GM19397 (cell line): ENCODE results near the gene LCAT.

Source experiments
- ATAC-seq: cut with Tn5 transposase; IDR thresholded peaks from one replicate; pipeline ENCODE4 v1.9.1; 2021; ENCODE audit warnings: mild to moderate bottlenecking, moderate library complexity; ENCODE audit not compliant: unreplicated experiment

LCAT gene

GRCh38 chr16:67969254-67970039, 25.5 kb upstream of the LCAT start:
- no peak for ATAC-seq

- peak; percentile 86 for ATAC-seq
These were observed 24.7 kb upstream of the LCAT start, which contains the start of gene SLC12A4 for GRCh38 chr16:67968400-67969253. TSS of gene SLC12A4 (minus strand) at chr16:67968637. CDS start at chr16:67968553, 84 bp downstream.

DNA sequence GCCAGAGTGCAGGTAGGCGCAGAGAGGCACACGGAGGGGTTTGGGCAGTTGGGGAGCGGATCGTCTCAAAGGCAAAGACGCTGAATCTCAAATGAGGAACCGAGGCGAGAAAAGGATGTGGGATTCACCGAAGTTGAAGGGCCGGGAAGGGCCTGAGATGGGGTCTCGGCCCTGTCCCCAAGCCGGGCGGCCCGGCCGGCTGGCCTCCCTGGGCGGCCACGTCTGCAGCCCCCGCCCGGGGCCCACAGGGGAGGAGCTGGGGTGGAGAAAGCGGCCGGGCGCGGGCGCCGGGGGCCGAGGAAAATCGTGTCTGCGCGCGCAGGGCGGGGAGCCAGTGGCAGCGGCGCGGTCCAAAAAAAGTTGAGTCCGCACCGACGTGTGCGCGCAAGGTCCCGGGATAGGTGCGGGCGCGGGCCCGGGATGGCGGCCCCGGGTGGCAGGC, 24.1 kb upstream of the LCAT start:
- peak; percentile 17 for ATAC-seq

DNA sequence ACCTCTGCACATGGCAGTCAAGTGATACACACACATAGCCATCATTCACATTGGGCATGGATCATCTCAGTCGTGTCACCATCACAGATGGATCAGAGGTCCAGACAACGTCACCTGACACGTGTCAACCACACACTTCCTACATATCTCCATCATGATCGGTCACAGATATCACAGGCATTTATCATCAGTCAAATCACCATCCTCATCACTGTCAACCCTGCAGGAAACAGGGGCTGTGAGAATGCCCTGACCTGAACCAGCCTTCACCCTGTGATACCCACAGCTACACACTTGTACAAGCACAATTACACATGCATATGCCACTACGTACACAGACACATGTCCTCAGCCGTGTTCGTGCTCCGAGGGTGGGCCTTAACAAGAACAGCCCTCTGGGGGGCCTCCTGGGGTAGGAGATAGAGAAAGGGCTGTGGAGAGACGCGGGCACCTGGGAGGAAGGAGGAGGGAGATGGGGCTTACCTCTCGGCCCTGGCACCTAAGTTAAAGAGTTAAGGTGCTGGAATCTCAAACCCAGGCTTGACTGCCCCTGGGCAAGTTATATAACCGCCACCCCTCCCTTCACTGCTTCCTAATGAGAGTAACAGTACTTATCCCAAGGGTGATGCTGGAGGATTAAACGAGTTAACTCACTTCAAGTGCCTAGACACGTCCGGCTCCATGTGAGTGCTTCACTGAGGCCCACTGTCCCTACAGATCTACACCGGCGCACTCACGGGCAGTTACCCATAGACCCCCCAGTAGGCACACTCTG, 23.4 kb upstream of the LCAT start:
- no peak for ATAC-seq

DNA sequence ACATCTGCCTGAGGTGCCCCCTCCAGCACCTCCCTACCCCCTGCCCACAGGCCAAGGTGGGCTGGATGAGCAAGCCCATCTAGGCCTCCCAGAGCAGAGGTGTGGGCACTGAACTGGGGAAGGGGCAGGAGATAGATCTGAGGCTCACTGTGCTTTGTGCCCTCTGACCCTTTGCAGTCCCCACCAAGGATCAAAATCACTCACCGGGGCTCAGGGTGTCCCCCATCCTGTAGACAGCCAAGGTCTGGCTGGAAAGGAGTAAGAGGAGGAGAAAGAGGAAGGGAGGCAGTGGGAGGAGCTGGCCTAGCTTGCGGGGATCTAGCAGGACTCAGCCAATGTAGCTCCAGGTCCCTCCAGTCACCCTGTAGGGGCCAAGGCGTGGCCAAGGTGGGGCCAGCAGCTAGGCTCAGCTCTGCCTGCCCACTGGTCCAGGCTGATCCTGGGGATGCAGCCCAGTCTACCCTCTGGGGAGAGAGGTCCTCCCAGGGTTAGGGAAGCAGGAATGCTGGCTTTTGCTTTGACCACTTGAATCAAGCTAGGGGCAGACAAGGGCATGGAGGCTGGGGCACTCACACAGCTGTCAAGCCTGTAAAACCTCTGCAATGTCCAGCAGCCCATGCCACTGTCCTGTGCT, 22.7 kb upstream of the LCAT start:
- ATAC-seq: no peak

GRCh38 chr16:67965668-67966548, 22.0 kb upstream of the LCAT start:
- no peak for ATAC-seq

DNA sequence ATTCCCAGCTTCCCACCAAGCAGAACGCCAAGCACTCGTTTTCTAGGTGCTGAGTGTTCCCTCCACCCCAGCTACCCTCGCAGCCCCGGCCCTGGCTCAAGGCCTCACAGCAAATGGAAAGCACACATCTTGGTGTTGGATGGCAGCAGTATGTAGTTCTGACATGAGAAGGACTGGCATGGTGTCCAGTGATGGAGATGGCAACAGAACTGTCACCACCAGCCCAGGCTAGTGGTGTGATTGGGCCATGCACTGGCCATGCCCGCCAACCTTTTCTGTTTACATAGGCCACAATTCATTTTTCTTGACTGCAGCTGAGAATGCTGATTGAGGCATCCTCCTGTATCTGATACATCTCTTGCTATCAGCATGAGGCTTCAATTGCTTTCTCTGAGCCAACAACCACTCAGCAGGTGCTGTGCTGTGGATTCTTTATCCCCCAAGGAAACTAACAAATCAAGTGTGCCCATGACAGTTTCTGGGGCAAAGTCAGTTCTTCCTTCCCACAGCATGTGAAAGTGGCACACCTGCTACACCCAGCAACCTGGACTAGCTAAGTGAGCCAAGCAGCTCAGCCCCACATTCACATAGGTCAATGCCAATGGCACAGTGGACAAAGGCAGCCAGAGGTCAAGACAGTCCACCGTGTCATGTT, 20.7 kb upstream of the LCAT start:
- ATAC-seq: no peak

- no peak for ATAC-seq
These were observed 19.9 kb upstream of the LCAT start for GRCh38 chr16:67963662-67964321.

GRCh38 chr16:67963292-67963661, 19.4 kb upstream of the LCAT start:
- ATAC-seq: no peak

DNA sequence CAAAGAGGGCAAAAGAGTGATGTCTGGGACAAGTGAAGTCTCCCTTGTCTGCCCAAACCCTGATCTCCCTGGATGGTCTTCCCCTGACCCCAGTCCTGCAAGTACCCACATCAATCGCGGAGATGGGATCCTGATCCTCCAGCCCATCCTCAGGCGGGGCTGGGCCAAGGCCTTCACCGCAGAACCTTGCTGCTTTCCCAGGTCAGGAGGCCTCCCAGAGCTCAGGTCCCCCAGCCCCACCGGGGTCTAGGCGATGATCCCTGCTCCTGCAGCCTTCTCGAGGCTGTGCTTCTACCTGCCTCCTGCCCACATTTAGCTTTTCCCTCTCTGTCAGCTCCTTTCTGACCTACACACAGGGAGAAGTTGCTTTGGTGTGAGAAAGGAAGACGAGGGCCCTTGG, 18.2 kb upstream of the LCAT start:
- ATAC-seq: no peak

DNA sequence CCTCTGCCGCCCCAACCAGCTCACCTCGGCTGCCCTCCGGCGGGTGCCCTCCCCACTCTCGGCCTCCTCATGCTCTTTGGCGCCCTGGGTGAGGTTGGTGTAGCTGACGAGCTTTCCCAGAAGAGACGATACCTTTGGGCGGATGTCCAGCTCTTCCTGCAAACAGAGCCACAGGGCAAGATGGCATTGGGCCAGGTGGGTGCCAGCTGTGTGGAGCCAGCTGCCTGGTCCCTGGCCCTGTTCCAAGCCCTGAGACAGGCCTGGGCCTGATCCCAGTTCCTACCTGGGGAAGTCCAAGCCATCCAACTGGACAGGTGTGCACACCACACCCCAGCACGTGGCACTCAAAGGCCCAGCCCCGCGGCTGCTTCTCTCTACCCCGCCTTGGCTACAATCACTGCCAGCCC, 17.6 kb upstream of the LCAT start:
- no peak for ATAC-seq

DNA sequence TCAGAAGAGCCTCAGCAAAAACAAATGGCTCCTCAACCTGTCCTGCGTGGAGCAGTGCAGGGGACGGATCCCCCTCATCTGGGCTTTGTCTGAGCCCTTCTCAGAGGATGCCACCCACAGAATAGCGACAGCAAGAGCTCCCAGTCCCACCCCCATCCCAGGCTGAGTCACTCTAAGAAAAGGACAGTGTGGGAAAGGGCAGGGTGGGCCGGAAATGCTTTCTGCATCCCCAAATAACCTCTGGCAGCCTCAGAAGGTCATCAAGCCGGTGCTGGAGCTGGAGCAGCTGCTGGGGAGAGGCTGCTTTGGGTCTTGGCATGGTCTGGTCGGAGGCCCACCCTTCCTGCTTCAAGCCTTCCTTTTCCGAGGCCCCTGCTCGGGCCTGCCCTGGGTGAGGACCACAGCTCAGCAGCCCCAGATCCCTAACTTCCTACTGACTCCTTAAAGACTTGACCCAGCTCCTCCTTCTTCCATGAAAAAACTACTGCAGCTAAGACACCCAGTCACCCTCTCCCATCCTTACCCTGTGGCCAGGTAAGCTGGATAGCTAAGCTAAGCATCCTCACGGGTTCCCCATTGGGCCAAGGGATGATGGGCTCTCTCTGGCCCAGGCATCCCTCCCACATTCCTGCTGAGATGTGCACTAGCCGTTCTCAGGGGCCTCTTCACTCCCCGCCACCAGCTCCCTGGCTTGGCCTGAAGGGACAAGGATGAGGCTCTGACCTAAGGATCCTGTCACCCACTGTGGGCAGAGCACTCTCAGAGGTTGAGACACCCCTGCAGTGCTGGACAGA, 15.8 kb upstream of the LCAT start:
- no peak for ATAC-seq

DNA sequence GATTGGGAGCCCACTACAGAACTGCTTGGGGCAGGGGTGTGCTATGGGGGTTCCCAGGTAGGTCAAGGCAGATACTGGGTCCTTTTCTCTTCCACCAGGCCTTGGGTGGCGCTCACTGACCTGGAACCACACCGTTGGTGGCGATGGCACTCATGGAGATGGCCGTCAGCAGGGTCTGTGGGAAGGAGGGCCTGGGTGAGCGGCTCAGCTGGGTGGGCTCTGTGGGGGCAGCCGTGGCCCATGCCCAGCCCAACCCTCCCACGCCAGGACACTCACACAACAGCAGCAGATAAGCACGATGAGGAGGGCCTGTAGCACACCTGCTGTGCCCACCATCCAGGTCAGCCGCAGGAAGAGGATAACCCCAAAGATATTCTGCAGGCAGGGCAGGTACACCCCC, 13.7 kb upstream of the LCAT start:
- no peak for ATAC-seq

- ATAC-seq: no peak
These were observed 10.7 kb upstream of the LCAT start for GRCh38 chr16:67954421-67955196.

- ATAC-seq: no peak
These were observed 9.9 kb upstream of the LCAT start for GRCh38 chr16:67953641-67954375.

- ATAC-seq: no peak
These were observed 7.6 kb upstream of the LCAT start for GRCh38 chr16:67951485-67951884.
